ENCODE results near the gene SLC6A15.
A peak's percentile ranks its signal among the peaks of the same experiment; 100 is the strongest.

SLC6A15 gene

GRCh38 chr12:84912198-84913128 lies at the start of gene SLC6A15:
Gene SLC6A15, minus strand, starts transcription at chr12:84912799. Its CDS starts 20,679 bp downstream, at chr12:84892120.
- peak; percentile 84 for DNase-seq (ENCODE audit: low spot score)

DNA sequence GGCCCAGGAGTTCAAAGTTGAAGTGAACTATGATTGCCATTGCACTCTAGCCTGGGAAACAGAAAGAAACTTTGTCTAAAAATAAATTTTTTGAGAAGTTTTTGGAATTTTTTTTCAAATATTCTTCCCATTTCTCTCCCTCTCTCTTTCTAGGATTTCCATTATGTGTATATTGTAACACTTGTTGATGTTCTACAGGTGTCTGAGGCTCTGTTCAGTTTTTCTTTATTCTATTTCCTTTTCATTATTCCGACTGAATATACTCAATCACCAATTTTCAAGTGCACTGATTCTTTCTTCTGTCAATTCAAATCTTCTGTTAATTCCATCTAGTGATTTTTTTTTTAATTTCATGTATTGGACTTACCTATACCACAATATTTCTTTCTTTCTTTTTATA lies 48.3 kb upstream of the SLC6A15 start:
- no peak for DNase-seq (ENCODE audit: low spot score)

DNA sequence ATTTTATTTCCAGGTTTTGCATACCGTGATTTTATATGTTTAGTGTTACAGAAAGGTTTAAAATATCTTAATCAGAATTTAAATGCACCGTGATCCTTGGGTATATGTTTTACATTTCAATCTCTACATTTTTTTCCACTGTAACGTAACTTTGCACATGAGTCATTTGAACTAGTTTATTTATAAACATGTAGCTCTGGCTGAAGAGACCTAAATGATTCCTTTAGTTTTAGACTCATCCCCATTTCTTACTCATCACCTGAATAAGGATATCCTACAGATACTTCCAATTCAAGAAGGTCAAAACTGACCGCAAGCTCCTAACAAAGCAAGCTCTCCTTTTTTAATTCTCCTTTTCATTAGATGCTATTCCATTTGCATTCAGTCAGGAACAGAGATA lies 42.7 kb upstream of the SLC6A15 start:
- no peak for DNase-seq (ENCODE audit: low spot score)

DNA sequence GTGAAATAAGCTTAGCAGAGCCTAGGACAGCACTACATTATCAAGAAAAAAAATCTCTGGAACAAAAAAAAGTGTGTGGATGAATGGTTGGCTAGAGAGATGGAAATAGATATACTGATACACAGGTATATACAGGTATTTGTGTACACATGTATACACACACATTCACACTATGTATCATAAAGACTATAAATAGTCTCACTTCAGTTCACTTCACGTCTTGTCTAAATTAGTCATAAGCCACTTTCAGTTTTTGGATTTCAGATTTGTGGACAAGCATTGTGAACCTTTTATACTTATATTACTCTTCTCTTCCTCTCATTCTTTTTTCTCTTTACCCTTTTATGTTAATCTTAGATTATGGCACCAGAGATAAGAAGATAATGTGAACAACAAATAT lies 41.8 kb upstream of the SLC6A15 start:
- no peak for DNase-seq (ENCODE audit: low spot score)

GRCh38 chr12:84950971-84951546 lies 38.5 kb upstream of the SLC6A15 start:
- DNase-seq (ENCODE audit: low spot score): no peak

- no peak for DNase-seq (ENCODE audit: low spot score)
These were observed 34.2 kb upstream of the SLC6A15 start for GRCh38 chr12:84946753-84947152.

GRCh38 chr12:84937415-84937814 lies 24.8 kb upstream of the SLC6A15 start:
- DNase-seq (ENCODE audit: low spot score): no peak

DNA sequence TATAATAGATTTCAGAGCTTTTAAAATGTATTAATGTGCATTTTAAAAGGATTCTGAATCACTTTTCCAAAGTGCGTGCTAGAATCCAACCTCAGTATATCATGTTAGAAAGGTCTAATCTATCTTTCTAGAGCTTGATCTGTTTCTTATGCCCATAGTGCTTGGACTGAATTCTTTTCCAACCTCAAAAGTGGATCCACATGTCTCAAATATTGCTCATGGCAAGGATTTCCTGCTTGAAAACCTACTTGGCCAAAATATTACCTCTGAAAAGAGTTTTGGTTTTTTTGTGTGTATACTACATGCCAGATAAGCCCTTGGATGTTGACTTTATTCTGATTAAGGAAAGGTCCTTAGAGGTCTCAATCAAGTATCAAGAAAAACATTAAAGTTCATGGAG lies 16.9 kb upstream of the SLC6A15 start:
- no peak for DNase-seq (ENCODE audit: low spot score)

DNA sequence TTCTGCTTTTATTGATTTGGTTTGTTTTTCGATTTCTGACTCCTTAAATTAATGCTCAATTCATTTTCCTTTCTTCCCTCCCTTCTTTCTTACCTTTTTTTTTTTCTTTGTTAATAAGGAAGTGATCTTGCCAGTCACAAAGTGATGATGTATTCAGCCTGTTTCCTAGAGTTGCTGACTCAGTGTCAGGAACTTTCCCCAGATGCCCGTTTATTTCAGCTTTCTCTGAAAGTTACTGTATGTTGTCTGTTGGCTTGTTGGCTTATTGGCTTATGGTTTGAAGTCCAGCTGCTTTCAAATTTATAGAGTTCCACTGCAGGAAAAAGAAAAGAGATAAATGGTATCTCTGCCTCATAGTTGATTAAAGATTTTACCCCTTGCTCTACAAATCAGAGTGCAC lies 12.4 kb upstream of the SLC6A15 start:
- no peak for DNase-seq (ENCODE audit: low spot score)

DNA sequence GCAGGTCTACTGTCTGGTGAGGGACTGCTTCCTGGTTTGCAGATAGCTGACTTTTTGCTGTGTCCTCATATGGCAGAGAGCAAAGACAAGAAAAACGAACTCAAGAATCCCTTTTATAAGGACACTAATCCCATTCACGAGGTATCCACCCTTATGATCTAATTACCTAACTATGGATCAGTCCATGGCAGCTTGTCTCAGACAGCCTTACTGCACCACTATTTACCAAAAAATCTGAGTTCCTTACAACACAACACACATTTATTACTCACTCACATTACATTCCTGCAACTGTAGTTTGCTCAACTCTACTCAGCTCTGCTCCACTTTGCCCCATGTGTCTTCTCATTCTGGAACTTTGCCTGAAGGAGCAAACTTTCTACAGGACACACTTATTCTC lies 10.1 kb upstream of the SLC6A15 start:
- DNase-seq (ENCODE audit: low spot score): no peak

- no peak for DNase-seq (ENCODE audit: low spot score)
These were observed 7.7 kb upstream of the SLC6A15 start for GRCh38 chr12:84920331-84920730.

- no peak for DNase-seq (ENCODE audit: low spot score)
These were observed 6.7 kb upstream of the SLC6A15 start for GRCh38 chr12:84919271-84919670.

DNA sequence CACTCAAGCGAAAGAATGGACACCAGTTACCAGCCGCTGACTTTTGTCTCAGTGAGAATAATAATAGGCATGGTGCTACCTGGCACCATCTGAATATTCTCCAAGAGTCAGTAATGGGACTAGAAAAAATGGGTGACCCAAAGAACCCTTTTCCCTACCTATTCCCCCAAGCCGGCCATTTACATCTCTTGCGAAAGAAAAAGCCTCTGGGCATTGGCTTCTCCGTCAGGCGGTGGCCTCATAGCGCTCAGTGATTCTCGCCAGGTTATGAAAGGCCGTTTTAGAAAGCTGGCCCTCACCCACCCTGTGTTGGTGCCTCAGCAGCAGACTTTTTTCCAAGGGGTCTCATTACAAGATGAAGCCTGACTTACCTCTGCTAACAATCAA lies 523 bp upstream of the SLC6A15 start:
- no peak for DNase-seq (ENCODE audit: low spot score)

DNA sequence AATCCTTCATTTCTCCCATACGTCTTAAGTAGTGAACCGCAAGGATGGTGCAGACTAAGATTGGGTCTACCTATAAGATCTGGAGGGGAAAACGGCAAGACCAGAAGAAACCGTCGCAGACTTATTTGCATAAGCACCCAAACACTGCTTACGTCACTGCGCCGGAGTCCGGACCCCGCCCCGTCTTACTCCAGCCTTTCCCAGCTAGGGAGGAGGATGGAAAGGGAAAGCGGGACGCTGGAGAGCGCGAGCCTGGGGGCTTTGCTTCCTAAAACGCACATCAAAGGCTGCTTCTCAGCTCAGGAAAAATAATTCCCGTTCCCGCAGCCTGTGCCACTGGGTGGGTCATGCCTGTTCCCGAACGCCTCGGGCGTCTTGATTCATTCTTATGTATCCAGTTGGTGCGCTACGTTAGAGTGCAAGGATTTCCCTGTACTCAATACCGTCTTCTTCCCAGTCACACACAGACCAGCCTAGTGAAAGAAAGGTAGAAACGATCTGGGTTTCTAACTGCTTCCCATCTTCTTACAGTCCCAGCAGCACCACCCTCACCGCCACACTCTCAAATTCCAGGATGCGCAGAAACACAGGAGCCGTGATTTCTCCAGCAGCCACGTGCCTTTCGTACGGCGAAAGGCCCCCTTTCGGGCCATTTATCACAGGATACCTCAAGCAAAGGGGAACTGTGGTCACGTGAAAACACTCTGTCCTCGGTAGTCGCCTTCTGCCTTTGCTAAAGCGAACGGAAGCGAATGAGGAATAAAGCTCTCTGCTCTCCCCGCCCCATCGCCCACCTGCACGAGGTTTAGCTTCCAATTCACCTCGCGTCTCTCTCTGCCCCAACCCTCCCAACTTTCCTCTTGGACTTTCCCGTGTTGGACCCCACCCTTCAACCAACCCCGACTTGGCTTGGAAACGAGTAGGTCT lies 1.1 kb downstream of the SLC6A15 start:
- DNase-seq (ENCODE audit: low spot score): peak; percentile 85

DNA sequence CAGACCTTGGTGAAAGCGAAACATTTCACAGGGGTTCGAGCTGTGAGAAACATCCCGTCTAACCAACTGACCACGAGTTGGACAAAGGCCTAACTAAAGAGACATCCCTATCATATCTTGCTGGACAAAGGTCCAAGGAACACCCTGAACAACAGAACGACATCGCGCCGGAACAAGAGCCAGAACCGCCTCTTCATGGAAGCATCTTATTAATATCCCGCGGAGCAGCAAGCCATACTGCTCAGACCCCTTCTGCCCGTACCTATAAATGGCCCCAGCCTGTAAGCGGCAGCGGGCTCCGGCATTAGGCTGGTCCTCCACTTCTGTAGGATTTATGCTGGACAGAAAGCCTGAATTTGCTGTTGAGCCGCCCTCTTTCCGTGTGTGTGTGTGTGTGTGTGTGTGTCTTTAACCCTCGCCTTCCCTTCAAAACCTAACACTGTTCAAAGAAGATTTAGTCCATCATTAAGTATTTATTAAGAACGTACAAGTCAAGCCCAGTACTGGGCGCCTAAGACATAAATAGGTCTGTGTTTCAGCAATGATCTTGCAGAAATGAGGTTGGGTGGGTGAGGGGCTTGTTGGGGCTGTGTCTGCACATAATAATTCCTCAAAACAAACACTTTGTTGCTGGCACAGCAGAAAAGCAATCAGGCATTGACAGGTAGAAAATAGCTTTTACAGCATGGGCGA lies 1.9 kb downstream of the SLC6A15 start:
- peak; percentile 65 for DNase-seq (ENCODE audit: low spot score)

GRCh38 chr12:84904051-84904450 lies 8.5 kb downstream of the SLC6A15 start:
- DNase-seq (ENCODE audit: low spot score): no peak

- no peak for DNase-seq (ENCODE audit: low spot score)
These were observed 21.3 kb downstream of the SLC6A15 start for GRCh38 chr12:84891106-84891838.

GRCh38 chr12:84889818-84890217 lies 22.8 kb downstream of the SLC6A15 start:
- DNase-seq (ENCODE audit: low spot score): no peak

DNA sequence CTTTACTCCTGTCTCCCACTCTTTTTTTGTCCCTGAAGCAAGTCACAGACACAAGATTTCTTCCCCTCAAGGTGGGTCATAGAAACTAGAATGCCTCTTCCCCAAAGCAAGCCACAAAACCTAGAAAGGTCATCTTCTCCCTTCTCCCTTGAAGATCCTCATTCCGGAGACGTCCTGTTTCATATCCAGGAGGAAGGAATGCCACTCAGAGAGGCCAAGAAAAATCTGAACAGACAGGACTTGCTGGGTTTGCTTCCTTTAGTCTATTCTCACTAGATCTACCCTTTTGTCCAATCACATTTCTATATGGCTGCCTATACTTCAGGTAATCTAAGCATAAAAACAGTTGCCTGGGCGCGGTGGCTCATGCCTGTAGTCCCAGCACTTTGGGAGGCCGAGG lies 23.7 kb downstream of the SLC6A15 start:
- DNase-seq (ENCODE audit: low spot score): no peak

DNA sequence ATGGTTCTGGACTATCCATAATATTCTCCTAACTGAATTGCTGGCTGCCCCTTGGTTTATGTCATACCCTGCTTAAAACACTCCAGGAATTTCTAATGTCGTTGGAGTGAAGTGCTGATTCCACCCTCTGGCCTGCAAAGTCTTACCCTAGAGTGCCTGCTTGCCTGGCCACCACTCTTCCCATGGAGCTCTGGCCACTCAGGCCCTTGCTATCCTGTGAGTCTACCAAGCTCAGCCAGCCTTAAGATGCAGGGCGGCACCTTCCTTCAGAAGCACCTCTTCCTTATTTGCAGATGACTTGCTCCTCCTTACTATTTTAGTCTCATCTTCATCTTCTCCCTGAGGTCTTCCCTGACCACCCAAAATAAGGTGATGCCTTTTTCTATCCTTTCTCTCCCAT lies 35.3 kb downstream of the SLC6A15 start:
- no peak for DNase-seq (ENCODE audit: low spot score)

DNA sequence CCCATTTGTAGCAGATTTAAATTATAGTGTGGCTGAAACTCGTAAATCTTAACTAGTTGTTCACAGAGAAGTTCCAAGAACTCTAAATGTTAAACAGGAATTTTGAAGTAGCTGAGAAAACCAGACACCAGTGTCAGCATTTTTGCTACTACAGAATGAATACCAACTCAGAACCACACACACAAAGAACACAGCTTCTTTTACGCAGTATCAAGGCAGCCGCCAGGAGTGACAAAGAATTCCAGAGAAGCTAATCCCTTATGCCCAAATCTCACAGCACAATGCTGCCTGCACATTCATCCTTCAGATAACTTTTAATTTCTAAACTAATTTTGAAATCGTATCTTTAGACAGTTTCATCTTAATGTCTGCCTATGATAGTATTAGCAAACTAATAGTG lies 37.4 kb downstream of the SLC6A15 start:
- DNase-seq (ENCODE audit: low spot score): no peak

All from left forelimb (tissue), 1 donor.